ENCODE measurements around the gene MCF2L.

MCF2L gene

DNA sequence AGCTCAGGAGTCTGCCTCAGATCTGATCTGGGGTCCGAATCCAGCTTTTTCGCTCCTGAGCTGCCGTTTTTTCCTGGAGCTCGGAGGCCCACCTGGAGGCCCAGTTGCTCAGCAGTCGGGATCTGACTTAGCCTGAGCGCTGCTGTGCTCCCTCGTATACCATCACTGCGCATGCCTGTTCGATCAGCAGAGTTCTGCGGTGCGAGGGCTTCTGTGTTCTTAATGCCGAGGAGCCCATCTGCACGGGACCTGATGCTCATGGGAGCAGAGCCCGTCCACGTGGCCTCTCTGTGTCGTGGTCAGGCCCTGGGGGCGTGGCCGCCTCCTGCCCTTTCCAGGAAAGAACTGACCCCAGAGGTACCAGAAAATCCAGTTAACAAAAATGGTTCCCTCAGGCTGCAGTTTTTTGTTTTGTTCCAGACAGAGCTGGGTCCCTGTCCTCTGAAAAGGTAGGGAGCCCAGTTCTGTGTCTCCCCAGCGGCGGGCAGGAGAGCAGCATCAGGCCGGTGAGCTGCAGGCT is 57.4 kb downstream of the MCF2L start:
- H3K79me2 ChIP-seq = no peaks in the 10 kb centered on the region
- H2AFZ ChIP-seq = no peak overlapping the region
- no peaks in the 10 kb centered on the region for H3K36me3 ChIP-seq (ENCODE audit: control insufficient read depth, insufficient read depth, low read length)
- no peak overlapping the region for H3K4me3 ChIP-seq (ENCODE audit: low read depth, low read length)
- no peak overlapping the region for H3K4me2 ChIP-seq (ENCODE audit: low read length)
- no peak overlapping the region for H3K9ac ChIP-seq
- no peaks in the 10 kb centered on the region for H3K9me3 ChIP-seq (ENCODE audit: control insufficient read depth, low read length)
- no peaks in the 10 kb centered on the region for H3K4me1 ChIP-seq
- no peak overlapping the region for H3K27ac ChIP-seq
- no peaks in the 10 kb centered on the region for H3K27me3 ChIP-seq (ENCODE audit: control insufficient read depth, insufficient read depth, low read length)
- TF ChIP-seq CTCF (IDR thresholded peaks at IDR 0.05) = no peak

- H3K79me2 ChIP-seq = no peaks in the 10 kb centered on the region
- no peaks in the 10 kb centered on the region for H3K36me3 ChIP-seq (ENCODE audit: control insufficient read depth, insufficient read depth, low read length)
- no peaks in the 10 kb centered on the region for H3K27me3 ChIP-seq (ENCODE audit: control insufficient read depth, insufficient read depth, low read length)
- no peak overlapping the region for H2AFZ ChIP-seq
- no peak overlapping the region for H3K4me2 ChIP-seq (ENCODE audit: low read length)
- no peak overlapping the region for H3K27ac ChIP-seq
- no peaks in the 10 kb centered on the region for H3K9me3 ChIP-seq (ENCODE audit: control insufficient read depth, low read length)
- no peak for TF ChIP-seq CTCF (IDR thresholded peaks at IDR 0.05)
- no peak overlapping the region for H3K4me3 ChIP-seq (ENCODE audit: low read depth, low read length)
- no peak overlapping the region for H3K9ac ChIP-seq
- H3K4me1 ChIP-seq = no peaks in the 10 kb centered on the region
Observed at GRCh38 chr13:113027095-113027494, 58.1 kb downstream of the MCF2L start.

DNA sequence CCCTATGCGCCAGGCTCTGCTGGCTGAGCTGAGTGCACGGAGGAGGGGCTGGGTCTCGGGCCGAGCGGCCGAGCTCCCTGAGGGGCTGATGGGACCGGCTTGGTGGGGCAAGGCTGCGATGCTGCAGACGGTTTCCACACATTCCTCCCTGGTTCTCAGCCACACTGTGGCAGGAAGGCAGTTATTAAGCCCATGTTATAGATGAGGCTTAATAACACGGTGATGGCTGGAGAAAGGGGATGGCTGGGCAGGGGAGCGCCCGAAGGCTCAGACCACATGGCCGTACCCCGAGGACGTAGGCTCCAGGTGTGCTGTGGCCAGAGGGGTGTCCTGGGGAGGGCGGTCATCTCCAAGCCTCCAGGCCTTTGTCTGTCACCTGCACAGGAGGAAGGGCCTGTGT is 58.6 kb downstream of the MCF2L start:
- H3K79me2 ChIP-seq = no peaks in the 10 kb centered on the region
- no peak overlapping the region for H3K4me2 ChIP-seq (ENCODE audit: low read length)
- no peaks in the 10 kb centered on the region for H3K4me1 ChIP-seq
- H3K4me3 ChIP-seq (ENCODE audit: low read depth, low read length) = no peak overlapping the region
- no peaks in the 10 kb centered on the region for H3K27me3 ChIP-seq (ENCODE audit: control insufficient read depth, insufficient read depth, low read length)
- H2AFZ ChIP-seq = no peak overlapping the region
- no peak for TF ChIP-seq CTCF (IDR thresholded peaks at IDR 0.05)
- H3K36me3 ChIP-seq (ENCODE audit: control insufficient read depth, insufficient read depth, low read length) = no peaks in the 10 kb centered on the region
- no peak overlapping the region for H3K9ac ChIP-seq
- no peaks in the 10 kb centered on the region for H3K9me3 ChIP-seq (ENCODE audit: control insufficient read depth, low read length)
- no peak overlapping the region for H3K27ac ChIP-seq

- Histone ChIP-seq H3K79me2 (no peaks in the 10 kb centered on the region), H2AFZ (no peak overlapping the region), H3K27me3 (ENCODE audit: control insufficient read depth, insufficient read depth, low read length) (no peaks in the 10 kb centered on the region), H3K4me2 (ENCODE audit: low read length) (no peak overlapping the region), H3K4me3 (ENCODE audit: low read depth, low read length) (no peak overlapping the region), H3K36me3 (ENCODE audit: control insufficient read depth, insufficient read depth, low read length) (no peaks in the 10 kb centered on the region), H3K4me1 (no peaks in the 10 kb centered on the region), H3K27ac (no peak overlapping the region), H3K9ac (no peak overlapping the region), H3K9me3 (ENCODE audit: control insufficient read depth, low read length) (no peaks in the 10 kb centered on the region)
- no peak for TF ChIP-seq CTCF (IDR thresholded peaks at IDR 0.05)
Observed at GRCh38 chr13:113028336-113029060, 59.5 kb downstream of the MCF2L start.

DNA sequence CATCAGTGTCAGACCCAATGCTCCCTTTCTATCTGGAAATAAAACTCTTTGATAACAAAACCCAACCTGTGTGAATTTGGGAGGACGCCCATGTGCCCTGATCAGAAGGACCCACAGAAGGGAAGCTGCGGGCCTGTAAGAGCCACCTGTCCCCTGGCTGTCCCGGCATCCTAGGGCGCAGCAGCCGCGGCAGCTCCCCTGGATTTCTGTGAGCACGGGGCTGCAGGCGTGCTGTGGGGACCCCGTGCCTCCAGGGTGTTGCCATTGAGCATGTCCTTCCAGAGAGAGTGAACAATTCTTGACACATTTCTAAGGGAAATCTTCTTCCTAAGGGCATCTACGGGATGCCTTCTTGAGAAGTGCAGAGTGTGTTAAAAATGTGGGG is 60.0 kb downstream of the MCF2L start:
- no peak overlapping the region for H3K4me2 ChIP-seq (ENCODE audit: low read length)
- H2AFZ ChIP-seq = no peak overlapping the region
- no peak for TF ChIP-seq CTCF (IDR thresholded peaks at IDR 0.05)
- H3K9me3 ChIP-seq (ENCODE audit: control insufficient read depth, low read length) = no peaks in the 10 kb centered on the region
- H3K4me3 ChIP-seq (ENCODE audit: low read depth, low read length) = no peak overlapping the region
- H3K27me3 ChIP-seq (ENCODE audit: control insufficient read depth, insufficient read depth, low read length) = no peaks in the 10 kb centered on the region
- H3K79me2 ChIP-seq = no peaks in the 10 kb centered on the region
- H3K4me1 ChIP-seq = no peaks in the 10 kb centered on the region
- H3K9ac ChIP-seq = no peak overlapping the region
- H3K36me3 ChIP-seq (ENCODE audit: control insufficient read depth, insufficient read depth, low read length) = no peaks in the 10 kb centered on the region
- no peak overlapping the region for H3K27ac ChIP-seq

Measured in parathyroid adenoma (tissue), 2 donors.